GM13977 (cell line): ENCODE data around the gene VPS26C.

Experiments
- DNase-seq: peaks from one replicate; pipeline ENCODE4 v3.0.0; 2012; ENCODE audit warnings: low spot score
- in situ Hi-C: fragments of 300-500 bp; cut with MboI; formaldehyde crosslinking; loops from one replicate; pipeline ENCODE4 v1.12.0; 2022; ENCODE audit warnings: low sequenced_read_pairs, low pct_unique_long_range_greater_than_20kb, mixed read lengths, inconsistent platforms; ENCODE audit not compliant: unreplicated experiment
- TF ChIP-seq, protein P1 (sequence below): IDR thresholded peaks from 2 replicates; pipeline ENCODE4 v1.5.1; 2012; ENCODE audit warnings: mild to moderate bottlenecking, control low read depth; ENCODE audit not compliant: insufficient read depth; ENCODE audit errors: extremely low read depth, missing control alignments

VPS26C gene

DNA sequence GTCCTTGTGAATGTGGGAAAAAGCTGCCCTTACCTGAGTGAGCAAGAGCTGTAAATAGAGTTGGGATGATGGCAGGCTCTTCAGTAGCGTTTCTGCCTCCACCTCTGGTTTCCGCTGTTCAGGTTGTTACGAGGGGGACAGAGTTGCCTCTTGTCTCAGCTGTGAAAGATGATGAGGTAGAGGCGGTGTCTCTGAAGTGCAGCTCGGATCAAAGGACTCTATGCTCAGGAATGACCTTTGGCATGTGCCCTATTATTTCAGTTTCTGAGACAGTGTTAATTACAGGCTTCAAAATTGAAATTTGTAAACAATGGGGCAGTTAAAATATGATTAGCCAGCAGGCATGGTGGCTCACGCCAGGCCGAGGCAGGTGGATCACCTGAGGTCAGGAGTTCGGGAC lies 70.3 kb downstream of the VPS26C start:
- no peak for DNase-seq
- in situ Hi-C loops: no loop called here
- TF ChIP-seq, protein P1, sequence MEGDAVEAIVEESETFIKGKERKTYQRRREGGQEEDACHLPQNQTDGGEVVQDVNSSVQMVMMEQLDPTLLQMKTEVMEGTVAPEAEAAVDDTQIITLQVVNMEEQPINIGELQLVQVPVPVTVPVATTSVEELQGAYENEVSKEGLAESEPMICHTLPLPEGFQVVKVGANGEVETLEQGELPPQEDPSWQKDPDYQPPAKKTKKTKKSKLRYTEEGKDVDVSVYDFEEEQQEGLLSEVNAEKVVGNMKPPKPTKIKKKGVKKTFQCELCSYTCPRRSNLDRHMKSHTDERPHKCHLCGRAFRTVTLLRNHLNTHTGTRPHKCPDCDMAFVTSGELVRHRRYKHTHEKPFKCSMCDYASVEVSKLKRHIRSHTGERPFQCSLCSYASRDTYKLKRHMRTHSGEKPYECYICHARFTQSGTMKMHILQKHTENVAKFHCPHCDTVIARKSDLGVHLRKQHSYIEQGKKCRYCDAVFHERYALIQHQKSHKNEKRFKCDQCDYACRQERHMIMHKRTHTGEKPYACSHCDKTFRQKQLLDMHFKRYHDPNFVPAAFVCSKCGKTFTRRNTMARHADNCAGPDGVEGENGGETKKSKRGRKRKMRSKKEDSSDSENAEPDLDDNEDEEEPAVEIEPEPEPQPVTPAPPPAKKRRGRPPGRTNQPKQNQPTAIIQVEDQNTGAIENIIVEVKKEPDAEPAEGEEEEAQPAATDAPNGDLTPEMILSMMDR: no peak

DNA sequence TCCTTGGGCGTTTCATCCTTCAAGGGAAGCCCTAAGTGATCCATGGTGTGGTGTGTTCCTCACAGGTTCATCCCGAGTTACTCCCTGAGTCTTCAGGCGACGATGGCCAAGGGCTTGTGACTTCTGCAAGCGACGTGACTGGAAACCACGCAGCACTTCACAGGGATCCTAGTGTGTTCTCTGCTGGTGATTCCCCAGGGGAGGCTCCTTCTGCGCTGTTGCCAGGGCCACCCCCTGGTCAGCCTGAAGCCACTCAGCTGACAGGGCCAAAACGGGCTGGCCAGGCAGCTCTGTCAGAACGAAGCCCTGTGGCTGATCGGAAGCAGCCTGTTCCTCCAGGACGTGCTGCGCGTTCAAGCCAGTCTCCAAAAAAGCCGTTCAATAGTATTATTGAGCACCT lies 71.5 kb downstream of the VPS26C start:
- in situ Hi-C loops: no loop called here
- no peak for DNase-seq
- TF ChIP-seq, protein P1: no peak

DNA sequence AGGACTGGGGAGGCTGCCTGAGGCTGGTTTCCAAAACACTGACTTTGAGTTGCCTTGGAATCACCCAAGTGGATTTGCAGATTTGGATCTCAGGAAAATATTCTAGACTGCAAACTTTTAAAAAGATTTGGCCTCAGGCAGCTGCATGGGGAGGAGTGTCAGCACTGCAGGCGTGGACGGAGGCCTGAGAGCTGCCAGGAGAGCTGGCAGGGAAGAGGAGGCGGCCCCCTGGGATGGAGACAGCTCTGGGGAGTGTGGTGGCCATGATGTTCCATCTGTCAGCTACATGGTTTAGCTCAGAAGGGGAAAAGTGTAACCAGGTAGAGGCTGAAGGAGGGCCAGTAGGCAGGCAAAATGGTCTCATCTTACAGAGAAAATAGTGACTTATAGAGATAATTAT lies 72.1 kb downstream of the VPS26C start:
- TF ChIP-seq, protein P1: no peak
- no peak for DNase-seq
- in situ Hi-C loops: no loop called here

DNA sequence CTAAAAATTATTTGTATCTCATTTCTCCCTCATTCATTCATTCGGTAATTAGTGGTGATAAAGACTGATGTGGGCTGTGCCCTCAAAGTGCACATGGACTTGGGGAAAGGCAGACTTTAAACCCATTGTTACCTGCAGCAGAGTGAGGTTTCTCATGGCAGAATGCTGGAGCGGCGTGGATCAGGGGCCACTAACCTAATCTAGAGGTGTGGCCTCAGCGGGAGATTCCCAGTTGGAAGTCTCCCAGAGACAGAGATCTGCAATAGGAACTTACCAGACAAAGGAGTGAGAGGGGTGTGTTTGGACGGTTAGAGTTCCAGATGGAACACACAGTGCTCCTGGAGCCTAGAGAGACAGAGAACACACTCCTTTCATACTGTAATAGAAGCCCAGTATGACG lies 73.5 kb downstream of the VPS26C start:
- DNase-seq: no peak
- in situ Hi-C loops: no loop called here

DNA sequence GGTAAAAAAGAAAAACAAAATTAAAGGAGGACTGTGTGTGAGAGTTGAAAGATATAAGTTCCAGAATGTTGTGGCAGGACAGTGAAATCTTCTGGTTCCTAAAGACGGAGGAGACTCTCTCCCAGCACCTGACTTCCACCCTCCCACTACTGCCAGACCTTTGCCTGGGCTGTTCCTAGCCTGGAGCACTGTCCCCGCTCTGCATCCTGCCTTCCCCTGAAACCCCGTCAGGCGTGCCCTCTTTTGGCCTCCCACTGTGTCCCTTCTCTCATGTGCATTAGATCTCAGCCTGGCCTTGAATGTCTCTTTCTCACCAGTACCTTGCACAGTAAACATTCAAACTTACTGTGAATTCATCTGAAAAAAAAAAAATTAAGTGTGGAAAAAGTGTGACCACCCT lies 74.1 kb downstream of the VPS26C start:
- TF ChIP-seq, protein P1: no peak
- DNase-seq: no peak
- in situ Hi-C loops: no loop called here

More for the DNA sequence above, 73.5 kb downstream of the VPS26C start:
- TF ChIP-seq, protein P1: no peak

DNA sequence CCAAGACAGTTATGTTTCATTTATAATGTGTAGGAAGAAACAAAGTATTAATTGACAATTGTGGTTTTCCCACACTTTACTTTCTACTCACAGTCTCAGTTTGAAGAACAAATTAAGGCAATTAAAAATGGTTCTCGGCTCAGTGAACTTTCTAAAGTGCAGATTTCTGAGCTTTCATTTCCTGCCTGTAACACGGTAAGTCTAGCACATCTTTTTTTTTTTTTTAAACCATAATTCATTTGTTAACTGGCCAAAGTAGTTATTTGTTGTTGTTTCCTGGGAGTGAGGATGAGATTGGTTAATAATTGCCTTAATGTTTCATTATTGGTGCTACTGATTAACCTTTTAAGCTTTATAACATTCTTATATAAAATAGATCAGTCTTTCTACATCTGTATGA lies 75.1 kb downstream of the VPS26C start:
- DNase-seq: no peak
- in situ Hi-C loops: no loop called here
- TF ChIP-seq, protein P1: no peak

DNA sequence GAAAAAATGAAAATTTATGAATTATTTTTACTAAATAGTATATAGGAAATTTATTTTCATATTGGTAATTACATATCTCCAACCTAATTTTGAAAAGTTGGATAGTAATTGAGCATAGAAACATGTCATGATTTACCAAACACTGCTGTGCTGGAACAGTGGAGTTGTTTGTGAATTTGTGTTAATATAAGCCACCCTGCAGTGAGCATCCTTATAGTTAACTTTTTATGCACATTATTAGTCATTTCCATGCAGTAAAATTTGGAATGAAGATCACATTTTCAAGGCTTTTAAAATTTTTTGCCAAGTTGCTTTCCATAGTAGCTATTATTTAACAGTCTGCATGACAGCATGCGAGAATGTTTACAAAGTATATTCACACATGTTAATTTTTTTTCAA lies 78.3 kb downstream of the VPS26C start:
- in situ Hi-C loops: no loop called here
- TF ChIP-seq, protein P1: no peak
- no peak for DNase-seq
